ENCODE results near the gene TMEM179.

Gene TMEM179

DNA sequence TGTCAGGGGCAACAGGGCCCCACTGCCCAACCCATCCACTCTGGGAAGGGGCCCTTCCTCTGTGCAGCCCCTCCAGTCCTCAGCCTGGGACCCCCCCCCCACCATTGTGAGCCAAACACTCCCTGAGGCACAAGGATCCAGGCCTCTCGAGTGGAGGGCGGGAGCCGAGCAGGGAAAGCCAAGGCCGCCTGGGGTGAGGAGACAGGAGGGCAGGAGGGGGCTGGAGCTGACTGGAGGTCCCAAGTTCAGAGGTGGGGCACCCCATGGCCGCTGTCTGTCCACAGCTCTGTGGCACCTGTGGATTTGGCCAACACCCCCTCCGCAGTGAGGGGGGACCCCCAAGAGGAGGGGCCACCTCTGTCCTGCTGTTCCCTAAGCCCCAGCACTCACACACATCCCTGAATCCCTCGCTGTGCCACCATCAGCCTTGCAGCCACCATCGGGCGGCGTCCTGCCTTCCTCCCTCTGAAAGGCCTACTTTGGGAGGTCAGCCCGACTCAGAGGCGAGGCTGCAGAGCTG, 50.4 kb downstream of the TMEM179 start:
- DNase-seq: no peak

DNA sequence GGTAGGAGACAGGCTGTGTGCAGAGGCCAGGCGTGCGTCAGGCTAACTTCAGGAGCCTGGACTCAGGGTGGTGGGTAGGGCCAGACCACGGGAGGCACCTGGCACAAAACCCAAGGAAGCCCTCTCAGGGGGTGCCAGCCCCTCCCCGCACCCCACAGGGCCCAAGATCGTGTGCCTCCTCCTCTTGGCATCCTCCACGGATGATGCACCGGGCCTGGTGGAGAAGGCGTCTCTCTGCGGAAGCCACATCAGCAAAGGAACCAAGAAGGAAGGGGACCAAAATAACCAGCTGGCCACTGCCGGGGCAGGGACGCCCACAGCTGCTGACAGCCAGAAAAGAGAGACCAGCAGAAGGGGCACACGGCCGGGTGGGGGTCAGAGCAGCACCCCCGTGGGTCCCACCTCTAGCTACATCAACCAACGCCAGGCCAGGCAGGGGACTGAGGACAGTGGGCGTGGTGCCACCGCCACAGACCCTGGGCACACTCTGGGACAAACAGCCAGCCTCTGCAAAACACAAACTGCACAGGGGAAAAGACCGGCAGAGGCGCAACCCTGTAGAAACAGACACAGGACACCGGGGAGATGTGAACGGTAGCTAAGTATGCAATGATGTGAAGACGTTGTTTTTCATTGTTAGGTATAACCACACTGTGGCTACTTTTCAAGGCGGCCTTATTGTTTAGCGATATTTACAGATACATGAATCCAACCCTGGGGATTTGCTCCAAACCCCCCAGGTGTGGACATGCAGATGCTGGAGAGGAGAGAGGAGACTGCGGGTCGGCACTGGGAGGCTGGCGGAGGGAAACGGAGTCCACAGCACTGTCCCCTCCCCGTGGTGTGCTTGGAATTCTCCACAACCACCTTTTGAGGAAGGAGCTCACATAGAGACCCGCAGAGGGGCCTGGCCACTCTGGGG, 51.1 kb downstream of the TMEM179 start:
- DNase-seq: no peak

DNA sequence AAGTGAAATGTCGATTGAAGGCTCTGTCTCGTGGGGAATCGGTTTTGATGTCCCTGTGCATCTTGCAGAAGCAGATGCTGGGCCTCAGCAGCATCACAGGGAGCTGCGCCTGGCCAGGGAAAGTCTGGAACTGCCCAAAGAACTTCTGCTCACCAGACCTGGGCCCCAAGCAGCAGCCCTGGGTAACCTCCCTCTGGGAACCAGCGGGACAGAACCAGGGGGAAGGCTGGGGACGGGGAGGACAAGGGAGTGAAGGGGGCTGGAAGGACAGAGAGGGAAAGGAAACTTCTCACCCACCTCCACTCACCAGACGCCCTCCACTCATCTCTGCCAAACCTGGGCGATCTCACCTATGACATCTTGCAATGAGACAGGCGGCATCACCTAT, 51.8 kb downstream of the TMEM179 start:
- no peak for DNase-seq

DNA sequence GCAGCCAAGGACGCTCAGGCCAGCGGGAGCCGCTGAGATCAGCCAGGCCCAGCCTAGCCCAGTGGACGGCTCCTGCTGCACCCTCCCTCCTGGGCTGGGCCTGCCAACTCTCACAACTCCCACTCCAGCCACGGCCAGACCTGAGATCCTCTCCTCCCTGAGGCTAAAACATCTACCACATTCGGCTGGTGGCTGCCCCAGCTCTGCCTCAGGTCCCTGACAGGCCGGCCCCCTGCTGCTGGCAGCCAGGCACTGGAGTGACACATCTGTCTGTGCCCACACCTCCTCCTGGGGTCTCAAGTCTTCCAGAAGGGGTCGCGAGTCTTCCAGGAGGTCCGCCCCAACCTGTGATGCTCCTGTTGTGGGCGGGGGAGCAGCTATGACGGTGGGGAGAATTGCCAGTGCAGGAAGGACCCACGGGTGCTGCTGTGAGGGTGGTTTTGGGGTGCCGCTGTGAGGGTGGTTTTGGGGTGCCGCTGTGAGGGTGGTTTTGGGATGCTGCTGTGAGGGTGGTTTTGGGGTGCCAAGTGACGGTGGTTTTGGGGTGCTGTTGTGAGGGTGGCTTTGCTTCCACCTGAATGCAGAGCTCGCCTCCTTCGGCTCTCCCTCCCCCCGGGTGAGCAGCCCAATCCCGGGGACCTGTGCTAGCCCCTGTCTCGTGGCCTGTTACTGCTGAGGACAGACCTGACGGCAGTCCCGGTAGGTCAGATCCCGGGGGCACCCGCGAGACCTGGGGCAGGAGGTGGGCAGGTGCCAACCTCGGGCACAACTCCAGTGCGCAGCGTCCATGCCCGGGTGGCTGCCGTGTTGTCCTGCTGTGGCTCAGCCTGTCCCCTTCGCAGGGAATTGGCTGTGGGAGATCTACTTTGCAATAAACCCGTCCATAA, 52.5 kb downstream of the TMEM179 start:
- DNase-seq: no peak

DNA sequence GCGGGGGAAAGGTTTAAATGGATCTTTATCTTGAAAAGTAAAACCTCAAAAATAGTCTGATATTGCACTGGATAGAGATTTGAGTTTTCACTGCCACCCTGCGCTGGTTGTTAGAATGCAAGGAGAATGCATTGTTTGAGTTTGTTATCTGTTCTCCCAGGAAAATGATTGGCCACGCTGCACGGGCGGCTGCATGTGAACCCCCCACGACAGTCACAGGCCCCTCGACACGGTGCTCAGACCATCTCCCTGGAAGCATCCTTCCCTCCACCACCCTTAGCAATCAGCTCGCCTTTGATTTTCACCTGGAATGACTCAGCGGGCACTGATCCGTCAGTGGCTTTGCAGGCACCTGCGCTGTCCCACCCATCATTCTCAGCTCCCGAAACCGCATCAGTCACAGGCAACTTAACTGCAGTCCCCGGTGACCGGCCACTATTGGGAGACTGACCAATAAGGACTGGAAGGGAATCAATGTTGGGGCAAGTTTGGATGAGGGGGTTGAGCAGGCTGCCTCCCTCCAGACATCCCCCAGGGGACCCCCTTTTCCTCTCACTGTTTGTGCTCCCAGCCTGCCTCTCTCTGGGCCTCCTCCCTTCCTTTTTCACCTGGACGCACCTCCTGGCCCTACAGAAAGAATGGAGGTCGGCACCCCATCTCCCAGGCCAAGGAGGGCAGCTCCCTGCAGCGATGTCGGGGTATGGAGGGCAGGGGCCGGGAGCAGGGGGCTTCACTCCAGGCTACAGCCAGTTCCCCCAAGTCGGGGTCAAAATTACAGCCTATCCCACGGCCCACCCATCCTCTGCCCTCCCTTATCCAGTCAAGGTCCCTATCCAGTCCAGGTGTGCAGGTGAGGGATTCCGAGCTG, 53.5 kb downstream of the TMEM179 start:
- no peak for DNase-seq

DNA sequence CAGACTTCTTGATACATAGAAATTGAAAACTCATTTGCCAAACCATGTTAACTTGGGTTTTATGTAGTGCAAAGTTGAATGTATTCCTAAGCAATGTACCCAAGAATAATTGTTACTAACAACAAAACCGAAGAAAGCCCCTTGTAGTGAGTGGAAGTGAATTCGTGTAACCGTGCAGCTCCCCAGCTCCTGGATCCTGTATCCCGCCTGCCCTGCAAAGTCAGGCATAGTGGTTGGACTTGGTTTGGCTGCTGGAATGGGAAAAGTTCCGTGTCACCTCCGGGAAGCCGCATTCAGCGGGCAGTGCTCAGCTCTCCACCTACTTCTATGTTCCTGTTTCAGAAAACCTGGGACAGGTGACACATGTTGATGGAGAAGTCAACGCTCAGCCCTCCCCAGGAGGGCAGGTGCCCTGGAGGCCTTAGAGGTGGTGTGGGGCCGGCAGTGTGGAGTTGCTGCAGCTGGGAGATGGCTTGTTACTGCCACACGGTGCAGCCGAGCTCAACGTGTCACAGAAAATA, 54.2 kb downstream of the TMEM179 start:
- no peak for DNase-seq

DNA sequence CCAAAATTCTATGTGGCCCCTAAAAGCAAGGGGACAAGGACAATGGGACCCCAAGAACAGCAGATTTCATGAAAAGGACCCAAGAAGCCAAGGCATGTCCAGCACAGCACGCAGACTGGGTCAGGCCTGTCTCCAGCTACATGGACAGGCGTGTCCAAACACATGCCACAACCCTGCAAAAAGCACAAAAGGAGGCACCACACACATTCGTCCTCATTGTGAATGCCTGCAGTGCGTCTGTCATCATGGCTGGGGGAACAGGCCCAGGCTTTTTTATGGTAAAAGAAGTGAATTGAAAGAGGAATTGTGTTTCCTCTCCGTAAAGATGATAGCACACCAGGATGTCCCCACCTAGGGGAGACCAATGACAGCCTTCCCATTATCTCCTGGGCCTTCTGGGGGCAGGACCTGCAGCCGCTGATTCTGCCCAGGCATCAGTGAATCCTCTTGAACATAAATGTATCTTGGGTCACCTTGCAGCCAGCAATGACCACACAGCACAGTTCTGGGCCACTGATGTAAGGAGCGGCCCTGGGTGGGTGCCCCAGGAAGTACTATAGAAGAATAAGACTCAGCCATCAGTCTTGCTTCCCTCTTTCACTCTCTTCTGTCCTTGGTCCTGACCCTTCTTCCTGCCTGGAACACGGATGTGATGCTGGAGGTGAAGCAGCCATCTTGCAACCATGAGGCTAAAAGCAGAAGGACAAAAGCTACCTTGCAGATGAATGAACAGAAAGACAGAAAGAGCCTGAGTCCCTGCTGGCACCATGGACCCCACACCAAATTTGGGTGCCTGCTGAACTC, 54.8 kb downstream of the TMEM179 start:
- no peak for DNase-seq

DNA sequence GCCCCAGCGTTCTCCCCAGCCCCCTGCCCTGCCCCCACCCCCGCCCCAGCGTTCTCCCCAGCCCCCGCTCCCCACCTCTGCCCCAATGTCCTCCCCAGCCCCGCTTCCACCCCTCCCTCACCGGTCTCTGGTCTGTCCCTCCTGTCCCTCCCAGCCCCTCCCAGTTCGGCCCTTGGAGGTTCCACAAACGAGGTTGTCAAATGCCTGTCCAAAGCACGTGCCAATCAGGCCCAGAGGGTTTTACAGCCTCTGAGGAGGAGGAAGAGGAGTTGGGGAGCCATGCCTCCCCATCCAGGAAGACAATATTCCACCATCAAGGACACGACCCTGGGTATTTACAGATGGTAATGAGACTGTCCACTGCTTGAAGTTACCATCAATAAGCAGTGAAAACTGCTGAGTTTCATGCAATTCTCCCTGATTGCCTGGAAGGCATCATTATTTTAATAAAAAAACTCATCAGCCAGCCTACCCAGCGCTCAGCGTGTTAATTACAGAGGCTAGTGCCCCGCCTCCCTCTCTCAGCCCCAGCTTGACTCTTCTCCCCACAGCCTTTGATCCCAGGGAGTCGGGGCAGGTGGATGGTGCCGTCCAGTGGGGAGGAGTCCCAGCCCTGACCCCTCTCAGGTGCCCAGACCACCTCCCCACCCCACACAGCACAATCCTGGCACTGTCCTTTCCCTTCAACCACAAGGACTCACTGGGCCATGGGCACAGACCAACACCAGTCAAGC, 55.6 kb downstream of the TMEM179 start:
- DNase-seq: no peak

DNA sequence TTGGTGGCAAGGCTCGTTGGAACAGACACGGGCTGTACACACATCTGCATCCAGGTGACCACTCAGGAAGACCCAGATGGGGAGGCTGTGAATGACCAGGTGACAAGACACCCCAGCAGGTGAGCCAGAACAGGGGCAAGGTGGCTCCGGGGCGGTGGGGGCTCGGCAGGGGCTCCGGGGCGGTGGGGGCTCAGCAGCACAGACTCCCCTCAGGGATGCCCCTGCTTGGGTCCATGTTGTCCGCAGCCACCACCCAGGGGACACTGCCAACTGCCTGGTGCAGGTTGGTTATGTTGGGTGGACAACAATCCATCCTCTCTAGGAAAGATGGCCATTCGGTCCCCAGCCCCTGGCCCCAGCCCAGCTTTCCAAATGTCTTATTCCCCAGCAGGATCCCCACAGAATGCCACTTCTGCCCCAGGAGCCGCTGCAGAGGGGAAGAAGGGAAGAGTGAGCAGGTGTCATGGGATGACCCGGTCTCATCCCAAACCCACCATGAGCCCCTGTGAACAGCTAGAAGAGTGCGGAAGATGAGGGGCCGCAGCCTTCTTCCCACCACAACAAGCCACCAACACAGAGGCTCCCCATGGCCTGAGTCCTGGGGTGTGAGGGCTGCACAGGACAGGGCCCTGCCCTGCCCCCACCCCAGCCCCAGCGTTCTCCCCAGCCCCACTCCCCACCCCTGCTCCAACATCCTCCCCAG, 56.4 kb downstream of the TMEM179 start:
- no peak for DNase-seq

DNA sequence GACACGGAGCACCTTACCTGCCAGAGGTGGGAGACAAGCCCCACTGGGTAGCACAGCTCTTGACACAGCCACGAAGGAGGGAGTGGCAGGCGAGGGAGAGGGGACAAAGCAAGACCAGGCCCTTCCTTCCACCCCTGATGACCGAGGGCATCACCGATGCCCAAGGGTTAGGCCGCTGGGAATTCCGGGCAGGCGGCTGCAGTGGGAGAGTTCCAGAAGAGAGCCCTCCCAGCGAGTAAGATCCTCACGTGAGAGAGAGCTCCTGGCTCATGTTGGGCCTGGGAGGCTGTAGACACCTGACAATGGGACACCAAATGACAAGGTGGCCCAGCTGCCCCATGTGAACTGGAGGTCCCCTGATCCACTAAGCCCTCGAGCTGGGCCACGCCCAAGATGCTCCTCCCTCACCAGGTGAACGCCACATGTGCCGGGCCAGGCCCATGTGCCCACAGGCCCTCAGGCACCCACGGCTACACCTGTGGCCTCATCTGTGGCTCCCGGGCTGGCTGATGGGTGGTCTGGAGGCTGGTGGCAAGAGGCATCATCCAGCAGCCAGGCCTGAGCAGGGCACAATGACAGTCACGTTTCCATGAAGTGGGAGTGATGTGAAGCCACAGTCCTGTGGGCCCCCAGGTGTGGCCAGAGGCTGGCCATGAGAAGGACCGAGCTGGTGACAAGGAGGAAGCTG, 57.1 kb downstream of the TMEM179 start:
- DNase-seq: no peak

DNA sequence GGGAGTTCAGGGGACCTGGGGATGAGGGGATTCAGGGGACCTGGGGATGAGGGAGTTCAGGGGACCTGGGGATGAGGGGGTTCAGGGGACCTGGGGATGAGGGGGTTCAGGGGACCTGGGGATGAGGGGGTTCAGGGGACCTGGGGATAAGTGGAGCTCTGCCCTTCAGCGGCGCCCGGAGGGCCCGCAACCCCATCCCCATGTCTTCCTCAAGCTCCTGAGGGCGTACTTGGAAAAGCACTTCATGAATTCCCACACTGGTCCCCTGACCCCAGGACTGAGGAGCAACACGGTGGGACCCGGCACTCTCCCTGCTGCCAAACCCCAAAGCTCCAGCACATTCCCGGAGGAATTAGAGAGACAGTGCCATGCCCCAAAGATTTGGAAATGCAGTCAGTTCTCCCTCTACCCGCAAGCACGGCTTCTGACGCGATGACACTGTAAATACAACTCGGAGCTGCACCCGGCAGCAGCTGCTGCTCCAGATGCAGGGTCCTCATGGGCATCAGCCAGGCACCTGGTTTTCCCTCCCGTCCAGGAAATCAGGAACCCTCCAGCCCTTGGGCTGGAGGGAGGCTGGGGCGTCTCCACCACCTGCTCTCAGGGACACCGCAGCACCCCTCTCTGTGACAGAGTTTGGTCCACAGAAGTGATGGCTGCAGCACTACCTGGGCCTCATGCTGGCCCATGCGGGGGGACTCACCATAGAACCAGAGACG, 57.8 kb downstream of the TMEM179 start:
- DNase-seq: no peak

DNA sequence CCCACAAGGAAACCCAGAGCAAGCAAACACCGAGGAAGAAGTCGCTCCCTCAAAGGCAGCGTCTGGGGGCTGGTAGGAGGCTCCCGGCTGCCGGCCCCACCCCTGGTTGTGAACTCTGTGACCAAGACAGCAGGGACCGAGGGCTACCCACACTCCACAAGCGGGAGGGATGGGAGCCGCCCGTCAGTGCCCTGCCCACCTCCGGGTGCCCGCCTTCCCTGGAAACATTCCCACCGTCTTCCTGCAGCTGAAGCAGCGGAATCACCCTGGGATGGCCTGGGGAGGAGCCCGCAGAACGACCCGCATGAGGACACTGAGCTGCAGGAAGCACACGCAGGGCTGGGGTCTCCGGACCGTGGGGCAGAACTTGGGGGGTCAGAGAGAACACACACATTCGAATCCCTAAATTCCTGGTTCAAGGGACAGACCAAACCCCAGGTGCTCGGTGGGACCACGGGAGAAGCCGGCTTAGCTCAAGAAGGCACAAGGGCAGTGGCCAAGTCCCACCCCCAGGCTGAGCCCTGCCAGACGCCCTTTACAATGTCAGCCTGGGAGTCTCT, 58.5 kb downstream of the TMEM179 start:
- DNase-seq: no peak

DNA sequence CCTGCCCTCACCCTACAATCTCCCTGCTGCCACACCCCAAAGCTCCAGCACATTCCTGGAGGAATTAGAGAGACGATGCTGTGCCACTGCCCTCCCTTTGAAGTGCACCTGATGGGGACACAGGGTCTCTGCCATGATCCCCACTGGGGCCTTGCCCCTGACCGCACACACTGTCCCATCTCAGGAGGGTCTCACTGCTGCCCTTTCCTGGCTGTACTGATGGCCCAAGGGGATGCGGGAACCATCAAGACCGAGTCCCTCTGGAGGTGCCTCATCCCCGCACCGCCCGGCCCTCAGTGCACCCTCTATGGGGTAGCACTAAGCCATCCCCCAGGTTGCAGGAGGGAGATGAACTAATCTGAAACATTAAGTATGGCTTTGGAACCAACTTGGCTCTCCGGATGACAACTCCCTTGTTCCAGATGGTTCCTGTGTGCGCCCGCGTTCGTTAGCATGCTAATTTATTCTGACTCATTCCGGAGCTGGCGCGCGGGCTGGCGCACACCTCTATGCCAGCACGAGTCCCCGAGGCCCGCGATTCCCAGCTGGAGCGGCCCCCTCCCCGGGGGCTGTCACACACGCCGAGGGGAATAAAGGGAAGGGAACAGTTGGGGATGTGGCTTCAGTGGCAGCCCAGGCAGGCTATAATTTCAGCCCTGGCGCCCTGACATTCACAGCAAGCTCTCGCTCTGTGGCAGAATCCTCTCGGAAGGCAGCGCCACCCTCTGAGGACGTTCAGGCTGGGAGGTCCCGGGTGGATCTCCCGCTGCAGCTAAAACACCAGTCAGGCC, 59.2 kb downstream of the TMEM179 start:
- DNase-seq: no peak

DNA sequence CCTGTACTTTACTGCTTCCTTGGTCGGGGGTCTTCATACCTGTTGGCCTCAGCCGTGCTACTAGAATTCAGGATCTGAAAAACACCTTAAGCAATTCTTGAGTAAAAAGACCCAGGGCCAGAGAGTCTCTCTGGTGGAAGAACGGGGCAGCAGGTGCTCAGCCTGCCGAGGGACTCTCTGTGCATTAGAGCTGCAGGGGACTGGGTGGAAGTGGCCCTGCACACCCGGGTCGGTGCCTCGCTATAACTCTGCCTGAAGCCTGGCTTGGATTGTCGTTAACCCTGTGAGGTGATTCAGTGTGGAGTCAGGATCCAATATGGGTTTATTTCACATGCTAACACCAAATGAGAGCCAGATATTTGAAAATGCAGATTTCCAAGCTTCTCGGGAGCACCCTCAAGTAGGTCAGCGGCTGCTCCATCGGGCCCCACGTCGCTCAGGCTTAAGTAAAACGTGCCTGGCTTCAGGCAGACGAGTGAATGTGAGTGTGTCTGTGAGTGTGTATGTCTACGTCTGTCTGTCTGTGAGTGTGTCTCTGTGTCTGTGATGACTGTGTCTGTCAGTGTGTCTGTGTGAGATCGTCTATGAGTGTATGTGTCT, 60.1 kb downstream of the TMEM179 start:
- no peak for DNase-seq

DNA sequence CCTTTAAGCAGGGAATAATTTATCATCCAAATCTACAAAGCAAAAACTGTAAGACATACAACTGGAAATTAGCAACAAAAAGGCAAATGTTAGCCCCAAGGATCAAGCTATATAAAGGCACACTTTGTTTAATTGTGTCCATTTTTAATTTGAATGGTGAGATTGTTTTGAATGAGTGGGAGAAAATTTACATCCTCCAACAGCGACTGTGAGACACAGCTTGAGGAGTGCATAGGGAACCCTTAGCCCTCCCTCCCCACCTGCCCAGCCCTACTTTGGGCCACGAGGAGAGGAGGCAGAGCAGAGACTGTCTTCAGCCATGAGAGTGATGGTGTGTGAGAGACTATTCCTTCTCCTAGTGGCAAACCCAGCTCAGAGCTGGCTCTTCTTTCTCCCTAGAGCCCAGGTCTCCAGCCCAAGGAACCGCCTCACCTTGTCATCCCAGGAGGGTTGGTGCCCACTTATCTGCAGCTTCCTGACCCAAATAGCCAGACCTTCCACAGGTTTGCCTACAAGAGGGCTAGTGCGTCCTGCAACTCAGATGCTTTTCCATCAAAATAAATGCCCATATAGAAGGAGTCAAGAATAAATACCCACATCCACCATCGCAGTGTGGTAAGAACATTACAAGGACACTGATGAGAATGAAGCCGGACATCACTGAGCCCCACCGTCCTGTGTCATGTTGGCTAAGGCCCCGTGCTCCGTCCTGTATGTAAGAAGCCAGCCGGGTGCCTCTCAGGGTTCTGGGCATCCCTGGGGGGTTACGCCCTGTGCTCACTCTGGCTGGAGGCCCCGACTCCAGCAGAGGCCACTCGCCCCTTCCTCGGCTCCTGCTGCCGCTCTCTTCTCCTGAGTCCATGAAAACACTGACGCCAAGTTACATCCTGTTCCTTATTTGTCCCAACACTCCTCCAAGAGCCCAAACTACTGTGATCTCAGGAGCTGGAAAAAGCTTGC, 61.4 kb downstream of the TMEM179 start:
- no peak for DNase-seq

DNA sequence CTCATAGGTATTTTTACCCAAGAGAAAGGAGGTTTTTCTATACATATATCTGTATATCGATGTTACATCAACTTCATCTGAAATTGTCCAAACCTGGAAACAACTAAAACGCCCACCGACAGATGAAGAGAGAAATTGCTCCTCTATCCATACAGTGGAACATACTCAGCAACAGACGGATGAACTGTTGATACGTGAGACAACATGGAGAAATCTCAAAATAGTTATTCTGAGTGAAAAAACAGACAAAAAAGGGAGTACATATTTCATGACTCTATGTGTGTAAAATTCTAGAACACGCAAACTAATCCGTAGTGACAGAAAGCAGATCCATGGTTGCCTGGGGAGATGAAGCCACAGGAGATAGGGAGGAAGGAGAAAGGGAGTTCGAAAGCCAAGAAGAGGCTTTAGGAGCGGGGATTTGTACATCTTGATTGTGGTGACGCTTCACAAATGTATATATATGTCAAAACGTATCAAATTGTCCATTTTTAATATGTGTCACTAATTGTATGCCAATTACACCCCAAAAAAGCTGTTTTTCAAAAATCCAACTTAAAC, 62.6 kb downstream of the TMEM179 start:
- DNase-seq: no peak

Measured in AML-193 (cell line).